ENCODE data around the gene CMYA5.

The CMYA5 gene

DNA sequence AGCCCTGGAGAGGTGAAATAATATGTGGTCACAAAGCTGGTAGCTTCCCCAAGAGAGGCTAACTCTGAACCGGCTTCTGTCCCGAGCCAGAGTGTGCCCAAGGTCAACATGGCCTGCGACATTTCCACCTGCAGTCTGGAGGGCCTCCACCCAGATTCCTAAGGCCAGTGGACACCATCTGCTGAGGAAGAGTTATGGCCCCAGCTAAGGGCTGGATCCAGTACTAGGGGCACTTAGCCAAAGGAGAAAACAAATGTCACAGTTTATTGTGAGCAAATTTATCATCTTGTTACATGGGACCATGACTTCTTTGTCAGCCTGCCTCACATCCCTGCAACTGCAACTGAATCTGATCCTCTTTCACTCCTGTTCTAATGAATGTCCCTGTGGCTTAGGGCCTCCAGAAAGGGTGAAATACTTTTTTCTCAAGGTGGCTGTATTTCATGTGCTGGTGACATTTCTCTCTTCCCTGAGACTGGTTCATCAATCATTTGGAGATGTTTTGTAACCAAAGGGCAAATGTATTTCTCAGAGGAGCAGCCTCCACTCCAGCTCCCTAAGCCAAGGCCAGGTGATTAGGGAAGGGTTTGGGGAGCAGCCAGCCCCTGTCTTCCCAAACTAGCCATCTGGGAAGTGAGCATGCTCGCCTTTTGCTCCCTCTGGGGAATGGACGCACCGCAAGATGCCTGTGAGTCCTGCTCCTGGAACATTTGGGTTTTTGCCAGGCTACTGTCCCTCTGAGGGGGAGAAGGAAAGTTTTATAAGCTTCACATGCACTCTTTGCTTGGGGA lies 148.3 kb downstream of the CMYA5 start:
- DNase-seq (ENCODE audit: low spot score), result no peak

DNA sequence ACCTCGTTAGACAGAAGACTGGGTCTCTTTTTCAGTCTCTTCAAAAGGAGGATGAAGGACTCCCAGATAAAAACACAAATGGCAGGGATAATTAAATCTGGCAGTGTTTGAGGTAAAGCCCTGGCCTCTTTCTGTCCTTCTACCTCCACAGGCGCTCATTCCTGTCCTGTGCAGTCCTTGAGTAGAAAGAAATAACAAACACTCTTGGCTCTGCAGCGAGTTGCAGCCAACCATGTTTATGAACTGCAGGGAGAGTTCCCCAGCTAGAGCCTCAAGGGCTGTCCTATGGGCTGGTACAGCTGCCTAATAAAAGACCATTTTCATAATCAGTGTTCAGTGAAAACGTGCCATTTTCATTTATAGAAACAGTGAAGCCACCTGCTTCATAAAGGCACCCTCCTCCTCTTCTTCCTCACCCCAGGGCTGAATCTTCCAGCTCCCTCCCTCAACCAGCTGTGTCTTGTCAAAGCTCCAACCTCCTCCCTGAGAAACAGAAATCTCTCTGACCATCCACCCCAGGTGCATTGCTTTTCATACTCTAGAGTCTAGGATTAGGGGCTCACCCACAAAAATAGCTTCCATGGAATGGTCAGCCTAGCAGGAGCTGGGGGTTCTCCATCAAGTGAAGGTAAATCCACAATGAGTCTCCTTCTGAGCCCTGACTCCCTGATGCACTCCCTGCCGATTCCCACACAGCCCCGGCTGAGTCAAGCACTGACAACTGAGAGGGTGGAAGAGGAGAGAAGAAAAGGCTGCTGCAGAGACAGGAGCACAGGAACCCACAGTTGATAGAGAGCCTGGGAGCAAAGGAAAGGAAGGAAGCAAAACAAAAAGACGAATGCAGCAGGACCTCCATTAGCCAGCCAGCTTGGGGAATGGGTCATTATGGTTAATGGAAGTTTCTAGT lies 150.7 kb downstream of the CMYA5 start:
- DNase-seq (ENCODE audit: low spot score), result no peak

DNA sequence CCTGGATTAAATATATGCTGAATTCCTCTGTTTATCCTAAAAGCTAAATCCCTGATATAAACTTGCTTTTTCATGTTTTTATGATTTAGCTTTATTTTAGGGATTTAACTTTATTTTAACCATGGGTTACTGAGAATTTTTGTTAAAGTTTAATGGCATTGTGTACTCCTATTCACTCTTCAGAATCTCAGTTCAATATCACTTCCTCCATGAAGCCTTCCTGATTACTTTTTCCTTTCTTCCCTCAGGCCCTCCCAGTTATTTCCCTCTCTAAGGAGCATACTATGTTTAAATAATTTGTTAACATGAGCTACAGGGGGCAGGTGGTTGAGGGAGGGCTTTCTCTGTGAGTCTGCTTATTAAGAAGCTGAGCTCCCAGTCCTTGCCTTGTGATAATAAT lies 151.5 kb downstream of the CMYA5 start:
- DNase-seq (ENCODE audit: low spot score), result no peak

DNA sequence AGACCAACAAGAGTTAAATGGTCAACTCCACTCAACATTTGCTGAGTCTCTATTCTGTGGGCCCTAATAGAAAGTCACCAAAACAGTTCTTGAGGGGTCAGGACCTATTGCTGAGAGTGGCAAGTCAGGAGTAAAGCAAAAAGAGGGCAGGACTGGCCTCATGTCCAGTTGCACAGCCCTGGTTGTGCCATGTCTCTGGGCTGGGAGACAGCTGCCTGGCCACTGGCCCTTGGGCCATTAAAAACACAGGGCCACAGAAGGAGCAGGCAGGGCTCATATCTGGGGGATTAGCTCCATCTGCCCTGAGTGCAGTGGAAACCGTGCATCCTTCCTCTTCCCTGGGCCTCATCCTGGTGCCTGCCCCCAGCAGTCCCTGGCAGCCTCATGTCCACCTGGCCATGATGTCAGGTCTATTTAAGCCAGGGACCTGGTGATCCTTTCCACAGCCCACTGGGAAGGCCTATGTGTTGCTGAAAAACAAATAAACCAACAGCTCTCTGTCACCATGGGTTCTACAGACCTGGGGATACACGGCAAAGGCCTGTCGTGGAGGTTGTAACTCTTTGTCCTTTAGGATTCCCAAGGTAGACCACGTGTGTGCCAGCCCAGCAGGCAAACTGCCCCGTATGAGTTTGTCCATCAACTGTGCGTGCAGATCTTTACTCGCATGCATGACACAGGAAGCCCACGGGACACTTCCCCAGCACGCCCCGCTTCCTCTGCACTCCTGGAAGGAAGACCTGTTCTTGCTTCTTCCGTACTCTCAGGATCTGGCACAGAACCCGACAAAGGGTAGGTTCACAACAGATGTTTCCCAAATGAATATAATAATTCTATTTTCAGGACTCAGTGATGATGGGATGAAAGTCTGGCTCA lies 152.6 kb downstream of the CMYA5 start:
- DNase-seq (ENCODE audit: low spot score), result no peak

DNA sequence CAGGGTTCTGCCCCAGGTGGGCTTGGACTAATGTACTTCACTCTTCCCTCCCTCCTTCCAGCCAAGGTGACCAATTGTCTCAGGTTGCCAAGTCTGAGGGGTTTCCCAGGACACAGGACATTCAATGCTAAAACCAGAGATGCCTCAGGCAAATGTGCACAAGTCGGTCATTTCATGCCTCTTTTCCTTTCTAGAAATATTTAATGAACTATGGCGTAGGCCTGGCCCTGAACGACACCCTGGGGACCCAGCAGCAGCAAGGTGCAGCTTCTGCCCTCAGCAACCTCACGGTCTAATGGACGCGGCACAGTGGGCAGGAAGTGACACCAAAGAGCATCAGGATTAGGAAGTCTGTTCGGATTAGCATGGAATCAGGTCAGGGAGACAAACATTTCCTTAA lies 153.4 kb downstream of the CMYA5 start:
- no peak for DNase-seq (ENCODE audit: low spot score)

DNA sequence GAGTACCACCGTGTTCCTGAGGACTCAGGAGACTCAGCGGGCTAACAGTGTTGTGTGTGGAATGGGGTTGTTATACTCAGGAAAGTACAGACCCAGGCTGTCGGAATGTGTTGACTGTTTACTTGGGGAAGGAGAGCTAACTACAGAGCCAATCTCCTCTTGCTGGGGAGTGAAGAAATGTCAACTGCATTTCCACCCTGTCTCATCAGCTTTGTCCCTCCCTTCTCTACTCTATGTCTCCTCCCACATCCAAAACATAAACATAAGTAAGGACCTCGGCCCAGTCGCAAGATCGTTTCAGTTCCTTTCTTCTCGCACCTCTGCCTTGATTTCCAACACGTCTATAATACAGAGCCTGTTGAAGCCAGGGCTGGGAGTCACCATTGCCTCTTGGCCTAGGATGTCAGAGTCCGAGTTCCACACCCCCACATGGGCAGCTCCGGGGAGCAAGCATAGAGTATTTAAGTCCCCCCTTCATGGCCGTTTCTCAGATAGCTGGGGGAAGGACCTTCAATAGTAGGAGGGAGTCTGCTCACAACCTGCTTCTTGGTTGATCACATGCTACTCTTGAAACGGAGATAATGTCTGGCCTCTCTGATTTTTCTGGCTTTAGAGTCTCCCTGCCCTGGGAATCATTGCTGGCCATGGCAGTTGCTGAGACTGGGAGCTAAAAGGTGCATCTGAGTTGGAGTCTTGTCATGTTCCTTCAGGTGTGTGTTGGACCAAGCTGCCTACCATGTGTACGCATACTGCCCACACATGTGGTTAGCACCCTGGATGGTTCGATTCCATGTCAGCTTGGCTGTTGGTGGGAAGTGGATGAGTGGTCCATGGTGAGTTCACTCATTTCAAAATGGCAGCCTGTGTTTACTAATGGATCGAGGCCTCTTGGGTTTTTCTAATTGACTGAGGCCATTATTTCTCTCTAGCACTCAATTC lies 154.1 kb downstream of the CMYA5 start:
- no peak for DNase-seq (ENCODE audit: low spot score)

DNA sequence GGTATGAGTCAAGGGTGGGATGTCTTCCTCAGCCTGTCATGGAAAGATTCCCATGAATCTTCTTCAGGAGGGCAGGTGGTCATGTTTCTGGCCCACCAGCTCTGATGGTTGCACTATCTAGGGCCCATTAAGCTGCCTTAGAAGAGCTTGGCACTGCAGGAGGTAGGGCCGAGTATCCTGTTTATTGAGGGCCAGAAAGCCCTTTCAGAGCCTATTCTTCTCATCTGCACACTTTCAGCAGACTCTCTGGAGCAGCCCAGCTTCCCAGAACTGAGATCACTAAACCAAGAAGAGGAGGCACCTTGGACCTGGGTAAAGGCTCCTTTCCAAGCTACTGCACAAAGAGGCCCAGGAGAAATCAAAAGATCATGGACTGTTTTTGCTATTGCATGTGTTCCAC lies 154.9 kb downstream of the CMYA5 start:
- no peak for DNase-seq (ENCODE audit: low spot score)

DNA sequence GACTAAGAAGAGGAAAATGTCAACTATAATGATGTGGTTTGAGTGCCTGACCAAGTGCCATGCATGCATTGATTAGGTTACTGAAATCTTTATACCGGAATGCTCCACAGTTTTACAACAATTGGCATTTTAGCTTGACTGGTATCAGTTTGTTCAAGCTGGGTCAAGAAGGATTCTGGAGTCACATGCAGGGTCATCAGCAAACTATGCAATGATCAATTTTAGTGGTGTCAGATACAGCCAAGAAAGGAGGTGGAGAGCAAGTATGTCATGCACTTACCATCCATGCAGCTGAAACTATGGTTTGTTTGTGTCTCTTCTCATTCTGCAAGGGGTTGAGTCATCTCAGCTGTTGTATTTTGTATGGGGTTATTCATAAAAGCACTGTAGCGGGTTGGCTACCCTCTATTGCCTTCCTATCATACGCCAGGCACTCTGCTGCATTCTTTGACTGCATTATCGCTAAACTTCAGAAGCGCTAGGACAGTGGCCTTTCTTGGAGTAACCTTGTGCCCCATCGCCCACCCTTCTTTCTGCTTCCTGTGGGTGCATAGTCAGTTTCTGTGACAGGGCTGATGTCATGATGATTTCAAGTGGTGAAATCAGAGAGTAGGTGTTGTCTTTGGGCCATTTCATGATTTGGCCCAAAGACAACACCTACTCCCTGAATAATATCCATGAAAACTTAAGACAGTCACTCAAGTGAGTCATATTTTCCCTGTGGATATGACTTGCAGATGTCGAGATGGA lies 156.0 kb downstream of the CMYA5 start:
- no peak for DNase-seq (ENCODE audit: low spot score)

DNA sequence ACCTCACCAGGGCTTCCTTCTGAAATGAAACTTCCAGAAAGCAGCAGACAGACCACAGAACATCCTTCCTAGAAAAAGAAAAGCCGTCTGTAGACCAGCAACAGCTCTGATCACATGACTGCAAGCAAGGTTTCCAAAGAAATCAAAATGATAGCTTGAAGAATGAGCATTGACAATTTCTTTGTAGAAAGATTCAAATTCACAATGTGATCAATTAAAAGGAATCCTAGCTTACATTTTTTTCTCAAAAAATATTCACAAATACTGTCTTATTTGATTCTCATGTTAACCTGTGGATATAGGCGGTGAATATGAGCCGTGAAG lies 156.5 kb downstream of the CMYA5 start:
- no peak for DNase-seq (ENCODE audit: low spot score)

DNA sequence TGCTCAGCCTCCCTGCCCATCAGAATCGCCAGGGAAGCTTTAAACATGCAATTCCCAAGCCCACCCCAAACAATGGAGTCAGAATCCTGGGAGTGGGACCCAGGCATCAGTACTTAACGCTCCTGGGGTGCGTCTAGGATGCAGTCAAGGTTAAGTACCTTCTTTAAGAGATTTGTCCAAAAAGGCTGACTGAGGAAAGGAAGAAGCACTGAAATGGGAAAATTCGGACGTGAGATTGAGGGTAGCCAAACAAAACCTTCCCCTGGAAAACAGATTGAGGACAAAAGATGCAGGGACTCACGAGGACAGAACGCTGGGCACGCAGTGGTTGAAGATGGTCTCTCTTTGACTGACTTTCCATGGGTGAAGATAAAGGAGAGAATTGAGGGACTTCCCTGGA lies 157.9 kb downstream of the CMYA5 start:
- no peak for DNase-seq (ENCODE audit: low spot score)

DNA sequence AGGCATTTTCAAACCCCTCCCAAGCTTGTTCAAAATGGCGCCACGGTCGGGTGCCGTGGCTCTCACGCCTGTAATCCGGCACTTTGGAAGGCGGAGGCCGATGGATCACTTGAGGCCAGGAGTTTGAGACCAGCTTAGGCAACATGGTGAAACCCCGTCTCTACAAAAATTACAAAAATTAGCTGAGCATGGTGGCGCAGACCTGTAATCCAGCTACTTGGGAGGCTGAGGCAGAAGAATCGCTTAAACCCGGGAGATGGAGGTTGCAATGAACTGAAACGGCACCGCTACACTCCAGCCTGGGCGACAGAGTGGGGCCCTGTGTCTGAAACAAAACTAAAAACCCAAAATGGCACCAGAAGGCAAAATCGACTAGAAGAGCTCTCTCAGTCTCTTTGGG lies 159.4 kb downstream of the CMYA5 start:
- DNase-seq (ENCODE audit: low spot score), result no peak
